ENCODE data around the gene SLC8A1. TPM values are rescaled to one million over a fixed set of nuclear protein-coding genes. Genes with fewer than 3 reads are reported as not detected.

Gene SLC8A1
- total RNA-seq, 2 donors from 2014 or later, result 23.2 to 28.2 TPM

GRCh38 chr2:40404517-40404916, 47.4 kb downstream of the SLC8A1 start:
- intact Hi-C loops (cut with DNase I), result no loop called here
- Histone ChIP-seq H3K27me3 (replicated peaks; ENCODE audit: insufficient read depth) (no peaks in the 10 kb centered on the region), H3K4me3 (no peak overlapping the region), H3K9me3 (no peaks in the 10 kb centered on the region), H3K27ac (no peak overlapping the region), H3K4me1 (replicated peaks) (no peaks in the 10 kb centered on the region), H3K36me3 (no peaks in the 10 kb centered on the region)
- TF ChIP-seq, protein P1, sequence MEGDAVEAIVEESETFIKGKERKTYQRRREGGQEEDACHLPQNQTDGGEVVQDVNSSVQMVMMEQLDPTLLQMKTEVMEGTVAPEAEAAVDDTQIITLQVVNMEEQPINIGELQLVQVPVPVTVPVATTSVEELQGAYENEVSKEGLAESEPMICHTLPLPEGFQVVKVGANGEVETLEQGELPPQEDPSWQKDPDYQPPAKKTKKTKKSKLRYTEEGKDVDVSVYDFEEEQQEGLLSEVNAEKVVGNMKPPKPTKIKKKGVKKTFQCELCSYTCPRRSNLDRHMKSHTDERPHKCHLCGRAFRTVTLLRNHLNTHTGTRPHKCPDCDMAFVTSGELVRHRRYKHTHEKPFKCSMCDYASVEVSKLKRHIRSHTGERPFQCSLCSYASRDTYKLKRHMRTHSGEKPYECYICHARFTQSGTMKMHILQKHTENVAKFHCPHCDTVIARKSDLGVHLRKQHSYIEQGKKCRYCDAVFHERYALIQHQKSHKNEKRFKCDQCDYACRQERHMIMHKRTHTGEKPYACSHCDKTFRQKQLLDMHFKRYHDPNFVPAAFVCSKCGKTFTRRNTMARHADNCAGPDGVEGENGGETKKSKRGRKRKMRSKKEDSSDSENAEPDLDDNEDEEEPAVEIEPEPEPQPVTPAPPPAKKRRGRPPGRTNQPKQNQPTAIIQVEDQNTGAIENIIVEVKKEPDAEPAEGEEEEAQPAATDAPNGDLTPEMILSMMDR (IDR thresholded peaks at IDR 0.05), result no peak
- TF ChIP-seq POLR2AphosphoS5 (IDR thresholded peaks at IDR 0.05), result no peak
- 87% methylated on average over 4 of the region's 4 CpGs for WGBS
- no peak for DNase-seq (ENCODE audit: low spot score)

GRCh38 chr2:40403233-40403836, 48.6 kb downstream of the SLC8A1 start:
- H3K27me3 ChIP-seq (replicated peaks; ENCODE audit: insufficient read depth), result no peaks in the 10 kb centered on the region
- TF ChIP-seq POLR2A (IDR thresholded peaks at IDR 0.05), result no peak
- no peak for TF ChIP-seq POLR2AphosphoS5 (IDR thresholded peaks at IDR 0.05)
- TF ChIP-seq, protein P1 (IDR thresholded peaks at IDR 0.05), result no peak
- no peaks in the 10 kb centered on the region for H3K9me3 ChIP-seq
- no peak overlapping the region for H3K4me3 ChIP-seq
- 67% methylated on average over 4 of the region's 4 CpGs for WGBS
- H3K4me1 ChIP-seq (replicated peaks), result no peaks in the 10 kb centered on the region
- DNase-seq (ENCODE audit: low spot score), result no peak
- no peaks in the 10 kb centered on the region for H3K36me3 ChIP-seq
- intact Hi-C loops (cut with DNase I), result no loop called here
- H3K27ac ChIP-seq, result no peak overlapping the region

DNA sequence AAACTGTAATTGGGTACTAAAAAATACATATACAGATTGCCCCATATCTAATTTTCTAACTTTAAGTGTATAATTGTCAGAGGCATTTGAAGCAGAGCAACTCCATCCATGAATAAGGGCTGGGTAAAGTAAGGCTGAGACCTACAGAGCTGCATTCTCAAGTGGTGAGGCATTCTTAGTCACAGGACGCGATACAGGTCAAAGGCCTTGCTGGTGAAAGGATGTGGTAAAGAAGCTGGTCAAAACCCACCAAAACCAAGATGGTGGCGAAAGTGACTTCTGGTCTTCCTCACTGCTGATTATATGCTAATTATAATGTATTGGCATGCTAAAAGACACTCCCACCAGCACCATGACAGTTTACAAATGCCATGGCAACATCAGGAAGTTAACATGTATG, 50.0 kb downstream of the SLC8A1 start:
- no peaks in the 10 kb centered on the region for H3K36me3 ChIP-seq
- H3K27ac ChIP-seq, result no peak overlapping the region
- intact Hi-C loops (cut with DNase I), result no loop called here
- H3K27me3 ChIP-seq (replicated peaks; ENCODE audit: insufficient read depth), result no peaks in the 10 kb centered on the region
- H3K4me1 ChIP-seq (replicated peaks), result no peaks in the 10 kb centered on the region
- DNase-seq (ENCODE audit: low spot score), result no peak
- H3K4me3 ChIP-seq, result no peak overlapping the region
- WGBS, result 96% methylated on average over 3 of the region's 3 CpGs
- TF ChIP-seq POLR2A (IDR thresholded peaks at IDR 0.05) (no peak), POLR2AphosphoS5 (IDR thresholded peaks at IDR 0.05) (no peak)
- TF ChIP-seq, protein P1 (IDR thresholded peaks at IDR 0.05), result no peak
- no peaks in the 10 kb centered on the region for H3K9me3 ChIP-seq

GRCh38 chr2:40400336-40400953, 51.4 kb downstream of the SLC8A1 start:
- no peak for DNase-seq (ENCODE audit: low spot score)
- no peak overlapping the region for H3K4me3 ChIP-seq

More at GRCh38 chr2:40400336-40400953, 51.4 kb downstream of the SLC8A1 start:
- TF ChIP-seq, protein P1 (IDR thresholded peaks at IDR 0.05), result no peak
- TF ChIP-seq POLR2A (IDR thresholded peaks at IDR 0.05) (no peak), POLR2AphosphoS5 (IDR thresholded peaks at IDR 0.05) (no peak)
- no peaks in the 10 kb centered on the region for H3K36me3 ChIP-seq
- H3K27ac ChIP-seq, result no peak overlapping the region
- no peaks in the 10 kb centered on the region for H3K4me1 ChIP-seq (replicated peaks)
- H3K27me3 ChIP-seq (replicated peaks; ENCODE audit: insufficient read depth), result no peaks in the 10 kb centered on the region
- intact Hi-C loops (cut with DNase I), result no loop called here
- no peaks in the 10 kb centered on the region for H3K9me3 ChIP-seq
- 24% methylated on average over 3 of the region's 3 CpGs for WGBS
